ENCODE results near the gene ATP2B1.

ATP2B1 gene

GRCh38 chr12:89552376-89552775, 156.3 kb downstream of the ATP2B1 start:
- no peak overlapping the region for H3K4me3 ChIP-seq (replicated peaks; ENCODE audit: low read depth, low read length)
- TF ChIP-seq CTCF (IDR thresholded peaks at IDR 0.05; ENCODE audit: low read length, missing control alignments): no peak
- DNase-seq (ENCODE audit: low read depth): peak; percentile 30

DNA sequence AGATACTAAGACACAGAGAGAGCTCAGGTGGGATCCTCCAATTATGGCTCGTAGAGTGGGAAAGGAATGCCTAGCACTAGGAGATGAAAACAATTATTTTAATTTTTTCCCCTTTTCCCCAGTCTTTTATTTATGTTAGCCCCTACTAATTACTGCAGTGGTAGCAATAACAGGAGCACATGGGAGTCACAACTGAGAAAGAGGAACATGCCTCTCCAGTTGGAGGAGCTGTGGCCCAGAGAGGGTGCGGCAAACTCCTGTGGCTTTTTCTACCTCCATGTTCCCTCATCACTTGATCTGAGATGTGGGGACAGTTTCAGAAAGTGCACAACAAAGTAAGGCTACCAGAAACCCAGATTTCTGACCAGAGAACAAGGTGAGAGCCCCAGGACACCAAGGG, 156.9 kb downstream of the ATP2B1 start:
- TF ChIP-seq CTCF (IDR thresholded peaks at IDR 0.05; ENCODE audit: low read length, missing control alignments): no peak
- no peak overlapping the region for H3K4me3 ChIP-seq (replicated peaks; ENCODE audit: low read depth, low read length)
- no peak for DNase-seq (ENCODE audit: low read depth)

- DNase-seq (ENCODE audit: low read depth): no peak
- no peak overlapping the region for H3K4me3 ChIP-seq (replicated peaks; ENCODE audit: low read depth, low read length)
- no peak for TF ChIP-seq CTCF (IDR thresholded peaks at IDR 0.05; ENCODE audit: low read length, missing control alignments)
These were observed 161.5 kb downstream of the ATP2B1 start for GRCh38 chr12:89547101-89547500.

GRCh38 chr12:89546151-89546550, 162.5 kb downstream of the ATP2B1 start:
- no peak for TF ChIP-seq CTCF (IDR thresholded peaks at IDR 0.05; ENCODE audit: low read length, missing control alignments)
- DNase-seq (ENCODE audit: low read depth): no peak

DNA sequence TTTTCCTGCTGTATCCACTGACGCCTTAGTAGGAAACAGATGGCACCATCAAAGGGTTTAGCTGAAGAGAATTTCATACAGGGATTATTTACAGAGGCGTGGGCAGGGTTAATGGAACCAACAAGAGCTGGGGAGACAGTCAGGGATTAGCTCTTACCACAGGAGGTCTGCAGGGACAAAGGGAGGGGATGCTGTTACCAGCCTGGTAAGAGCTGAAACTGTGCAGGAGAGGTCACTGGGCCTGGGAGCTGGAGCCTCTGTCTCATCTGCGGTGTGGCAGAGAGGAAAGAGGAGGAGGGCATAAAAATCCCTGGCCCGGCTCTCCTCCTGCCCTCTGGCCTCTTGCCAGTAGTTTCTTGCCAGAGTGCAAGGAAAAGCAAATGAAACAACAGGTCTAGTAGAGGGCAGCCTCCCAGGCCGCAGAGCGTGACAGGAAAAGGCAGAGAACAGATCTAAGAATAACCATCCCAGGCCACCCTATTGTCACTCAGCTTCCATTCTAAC, 163.9 kb downstream of the ATP2B1 start:
- DNase-seq (ENCODE audit: low read depth): peak; percentile 48

More at GRCh38 chr12:89546151-89546550, 162.5 kb downstream of the ATP2B1 start:
- no peak overlapping the region for H3K4me3 ChIP-seq (replicated peaks; ENCODE audit: low read depth, low read length)

GRCh38 chr12:89544022-89544421, 164.6 kb downstream of the ATP2B1 start:
- DNase-seq (ENCODE audit: low read depth): no peak
- no peak for TF ChIP-seq CTCF (IDR thresholded peaks at IDR 0.05; ENCODE audit: low read length, missing control alignments)
- no peak overlapping the region for H3K4me3 ChIP-seq (replicated peaks; ENCODE audit: low read depth, low read length)

More for the DNA sequence above, 163.9 kb downstream of the ATP2B1 start:
- no peak for TF ChIP-seq CTCF (IDR thresholded peaks at IDR 0.05; ENCODE audit: low read length, missing control alignments)
- no peak overlapping the region for H3K4me3 ChIP-seq (replicated peaks; ENCODE audit: low read depth, low read length)

GRCh38 chr12:89542912-89543592, 165.6 kb downstream of the ATP2B1 start:
- no peak overlapping the region for H3K4me3 ChIP-seq (replicated peaks; ENCODE audit: low read depth, low read length)
- peak; percentile 92 for DNase-seq (ENCODE audit: low read depth)
- peak; percentile 89 for TF ChIP-seq CTCF (IDR thresholded peaks at IDR 0.05; ENCODE audit: low read length, missing control alignments)
